ENCODE results near the gene GPATCH2.

Gene GPATCH2

GRCh38 chr1:217630711-217631591 is at the start of gene GPATCH2, which contains the start of gene SPATA17:
TSS of gene GPATCH2 (minus strand) at chr1:217631090. CDS start at chr1:217630971, 119 bp downstream.
TSS of gene SPATA17 (plus strand) at chr1:217631344. CDS start at chr1:217631379, 35 bp downstream.
- ATAC-seq, result peak; percentile 93
- Mint-ChIP-seq H3K36me3 (peaks cover 8% of the 10 kb centered on the region), H3K4me1 (peaks cover 31% of the 10 kb centered on the region), H3K27ac (peak within 1 kb of the TSS; percentile 99), H3K4me3 (peak within 1 kb of the TSS; percentile 86), H3K9me3 (no peaks in the 10 kb centered on the region)
- peak; percentile 55 to 83 for DNase-seq (ENCODE audit: low spot score in 2 of 2)

DNA sequence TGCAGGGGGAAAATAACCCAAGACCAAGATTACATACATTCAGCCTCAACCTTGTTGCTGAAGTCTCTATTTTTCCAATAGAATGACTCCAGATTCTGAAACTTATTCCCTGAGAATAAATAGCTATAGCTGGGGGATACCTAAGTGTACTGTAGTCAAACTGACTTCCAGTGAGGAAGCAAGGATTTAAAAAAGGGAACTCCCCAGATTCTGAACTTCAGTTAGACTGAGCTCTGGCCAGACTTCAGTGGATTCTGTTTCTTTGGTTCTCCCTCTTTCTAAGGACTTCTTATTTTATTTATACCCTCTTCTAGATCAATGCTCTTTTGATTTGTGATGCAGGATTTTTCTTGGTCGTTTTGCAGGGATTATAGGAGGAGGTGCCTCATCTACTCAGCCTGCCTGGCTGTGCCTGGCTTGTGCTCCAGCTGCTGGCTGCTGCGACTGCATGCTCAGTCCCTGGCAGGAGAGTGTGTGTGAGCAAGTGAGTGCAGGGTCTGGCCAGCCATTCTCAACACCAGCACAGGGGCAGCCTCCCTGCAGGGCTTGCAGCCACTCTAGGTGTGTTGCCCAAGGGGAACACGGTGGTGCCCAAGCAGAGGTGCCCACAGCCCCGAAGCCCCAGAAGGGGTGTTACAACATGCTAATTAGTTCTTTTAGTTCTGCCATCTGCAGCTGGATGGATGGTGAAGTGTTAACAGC is 43.3 kb upstream of the GPATCH2 start:
- no peaks in the 10 kb centered on the region for H3K4me1 Mint-ChIP-seq
- DNase-seq (ENCODE audit: low spot score in 2 of 2) (no peak), ATAC-seq (peak; percentile 43)
- H3K36me3 Mint-ChIP-seq, result no peaks in the 10 kb centered on the region
- H3K27ac Mint-ChIP-seq, result no peak overlapping the region
- no peak overlapping the region for H3K4me3 Mint-ChIP-seq
- H3K9me3 Mint-ChIP-seq, result no peaks in the 10 kb centered on the region

- Mint-ChIP-seq H3K4me1 (no peaks in the 10 kb centered on the region), H3K4me3 (no peak overlapping the region), H3K9me3 (no peaks in the 10 kb centered on the region), H3K27ac (no peak overlapping the region), H3K36me3 (no peaks in the 10 kb centered on the region)
- no peak for ATAC-seq
- DNase-seq (ENCODE audit: low spot score in 2 of 2), result no peak
Measured at GRCh38 chr1:217673387-217673786, 42.5 kb upstream of the GPATCH2 start.

DNA sequence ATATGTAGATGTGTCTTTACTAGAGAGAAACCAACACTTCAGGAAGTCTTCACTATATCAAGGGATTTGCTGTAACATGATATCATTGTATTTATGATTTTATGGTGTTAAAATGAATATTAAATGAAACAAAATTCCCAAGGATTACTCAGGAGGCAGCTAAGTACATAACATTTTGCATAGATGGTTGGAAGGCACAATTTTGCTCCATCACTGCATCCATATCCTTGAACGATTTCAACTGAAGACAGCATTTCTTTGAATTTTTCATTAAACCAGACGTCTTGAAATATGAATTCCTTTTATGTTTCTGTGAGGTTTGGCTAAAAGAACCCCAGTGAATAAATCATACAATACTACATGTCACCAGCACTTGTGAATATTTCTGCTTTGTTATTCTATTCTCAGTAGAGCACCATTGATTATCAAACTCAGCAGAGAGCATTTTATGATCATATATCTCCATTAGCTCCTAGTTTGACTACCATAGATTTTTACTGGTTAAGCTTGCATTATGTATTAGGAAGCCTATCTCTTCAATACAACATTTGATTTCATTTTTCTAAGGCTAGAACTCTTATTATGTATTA is 37.6 kb upstream of the GPATCH2 start:
- no peak for DNase-seq (ENCODE audit: low spot score in 2 of 2)
- H3K4me3 Mint-ChIP-seq, result no peak overlapping the region
- no peak for ATAC-seq
- no peaks in the 10 kb centered on the region for H3K36me3 Mint-ChIP-seq
- no peaks in the 10 kb centered on the region for H3K9me3 Mint-ChIP-seq
- H3K4me1 Mint-ChIP-seq, result no peaks in the 10 kb centered on the region
- no peak overlapping the region for H3K27ac Mint-ChIP-seq

GRCh38 chr1:217661407-217661806 is 30.5 kb upstream of the GPATCH2 start:
- no peaks in the 10 kb centered on the region for H3K36me3 Mint-ChIP-seq
- ATAC-seq (no peak), DNase-seq (ENCODE audit: low spot score in 2 of 2) (no peak)
- no peak overlapping the region for H3K4me3 Mint-ChIP-seq
- no peaks in the 10 kb centered on the region for H3K9me3 Mint-ChIP-seq
- H3K4me1 Mint-ChIP-seq, result no peaks in the 10 kb centered on the region
- no peak overlapping the region for H3K27ac Mint-ChIP-seq

GRCh38 chr1:217660353-217661062 is 29.6 kb upstream of the GPATCH2 start:
- ATAC-seq, result peak; percentile 64

GRCh38 chr1:217650674-217651073 is 19.8 kb upstream of the GPATCH2 start:
- Mint-ChIP-seq H3K4me3 (no peak overlapping the region), H3K27ac (no peak overlapping the region), H3K4me1 (no peaks in the 10 kb centered on the region), H3K9me3 (no peaks in the 10 kb centered on the region), H3K36me3 (no peaks in the 10 kb centered on the region)
- DNase-seq (ENCODE audit: low spot score in 2 of 2), result no peak
- no peak for ATAC-seq

More at GRCh38 chr1:217660353-217661062, 29.6 kb upstream of the GPATCH2 start:
- DNase-seq (ENCODE audit: low spot score in 2 of 2), result no peak
- Mint-ChIP-seq H3K36me3 (no peaks in the 10 kb centered on the region), H3K9me3 (no peaks in the 10 kb centered on the region), H3K27ac (no peak overlapping the region), H3K4me3 (no peak overlapping the region), H3K4me1 (no peaks in the 10 kb centered on the region)

GRCh38 chr1:217647791-217648190 is 16.9 kb upstream of the GPATCH2 start:
- DNase-seq (ENCODE audit: low spot score in 2 of 2), result no peak
- Mint-ChIP-seq H3K4me1 (peaks cover 5% of the 10 kb centered on the region), H3K36me3 (no peaks in the 10 kb centered on the region), H3K9me3 (no peaks in the 10 kb centered on the region), H3K27ac (no peak overlapping the region), H3K4me3 (no peak overlapping the region)
- ATAC-seq, result no peak

DNA sequence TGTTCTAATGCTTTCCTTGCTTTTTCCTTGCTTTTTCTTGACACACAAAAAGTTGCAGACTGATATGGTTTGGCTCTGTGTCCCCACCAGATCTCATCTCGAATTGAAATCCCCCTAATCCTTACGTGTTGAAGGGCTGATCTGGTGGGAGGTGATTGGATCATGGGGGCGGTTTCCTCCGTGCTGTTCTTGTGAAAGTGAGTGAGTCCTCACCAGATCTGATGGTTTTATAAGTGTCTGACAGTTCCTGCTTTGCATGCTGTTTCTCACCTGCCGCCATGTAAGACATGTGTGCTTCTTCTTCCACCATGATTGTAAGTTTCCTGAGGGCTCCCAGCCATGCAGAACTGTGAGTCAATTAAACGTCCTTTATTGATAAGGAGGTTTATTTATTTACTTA is 11.6 kb upstream of the GPATCH2 start:
- Mint-ChIP-seq H3K4me1 (peaks cover 5% of the 10 kb centered on the region), H3K9me3 (no peaks in the 10 kb centered on the region), H3K4me3 (no peak overlapping the region), H3K27ac (no peak overlapping the region), H3K36me3 (no peaks in the 10 kb centered on the region)
- DNase-seq (ENCODE audit: low spot score in 2 of 2) (no peak), ATAC-seq (no peak)

- Mint-ChIP-seq H3K4me3 (no peak overlapping the region), H3K36me3 (peaks cover 14% of the 10 kb centered on the region), H3K27ac (no peak overlapping the region), H3K9me3 (no peaks in the 10 kb centered on the region), H3K4me1 (peaks cover 37% of the 10 kb centered on the region)
- no peak for ATAC-seq
- no peak for DNase-seq (ENCODE audit: low spot score in 2 of 2)
Measured at GRCh38 chr1:217627431-217627830, 3.5 kb downstream of the GPATCH2 start.

DNA sequence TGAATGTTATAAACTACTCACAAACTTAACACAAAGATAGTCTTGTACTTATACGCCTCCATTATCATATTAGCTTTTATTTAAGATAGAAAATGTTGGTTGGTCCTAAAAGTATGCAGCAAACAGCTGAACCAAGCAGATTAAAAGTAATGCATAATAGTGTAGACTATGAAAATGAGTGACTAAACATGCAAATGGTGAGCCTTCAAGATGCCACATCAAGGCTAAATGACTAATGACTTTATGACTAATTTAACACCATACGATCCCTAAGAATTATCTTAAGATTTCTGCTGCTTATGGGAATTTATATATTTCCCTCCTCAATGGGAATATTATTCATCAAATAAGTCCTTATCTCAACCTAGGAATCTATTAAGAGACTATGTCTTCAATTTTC is 4.6 kb downstream of the GPATCH2 start:
- ATAC-seq, result peak; percentile 64
- no peak overlapping the region for H3K4me3 Mint-ChIP-seq

GRCh38 chr1:217622042-217622441 is 8.8 kb downstream of the GPATCH2 start:
- peaks cover 41% of the 10 kb centered on the region for H3K36me3 Mint-ChIP-seq
- peak; percentile 69 for ATAC-seq
- H3K4me3 Mint-ChIP-seq, result no peak overlapping the region

More for the DNA sequence above, 4.6 kb downstream of the GPATCH2 start:
- DNase-seq (ENCODE audit: low spot score in 2 of 2), result no peak
- Mint-ChIP-seq H3K4me1 (peaks cover 35% of the 10 kb centered on the region), H3K36me3 (peaks cover 14% of the 10 kb centered on the region), H3K9me3 (no peaks in the 10 kb centered on the region), H3K27ac (no peak overlapping the region)

DNA sequence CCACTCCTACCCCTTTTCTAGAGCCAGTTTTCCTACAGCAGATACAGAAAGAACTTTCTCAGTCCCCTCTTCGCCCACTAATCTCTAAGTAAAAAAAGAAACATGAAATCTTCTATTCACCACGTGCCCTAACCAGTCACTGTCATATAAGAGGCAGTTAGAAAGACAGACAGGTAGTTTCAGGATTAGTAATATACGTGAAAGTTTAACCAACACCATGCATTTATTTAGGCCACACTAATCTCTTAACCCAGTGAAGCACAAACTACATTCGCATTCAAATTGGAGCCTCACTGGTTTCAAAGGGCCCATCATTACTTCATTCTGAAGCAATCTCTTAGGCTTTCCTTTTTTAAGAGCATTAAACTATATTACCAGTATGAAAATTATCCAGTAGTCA is 10.1 kb downstream of the GPATCH2 start:
- H3K36me3 Mint-ChIP-seq, result peaks cover 41% of the 10 kb centered on the region
- H3K9me3 Mint-ChIP-seq, result no peaks in the 10 kb centered on the region
- peak; percentile 100 for ATAC-seq
- DNase-seq (ENCODE audit: low spot score in 2 of 2), result no peak
- peaks cover 22% of the 10 kb centered on the region for H3K4me1 Mint-ChIP-seq
- no peak overlapping the region for H3K4me3 Mint-ChIP-seq
- peak overlapping the region; percentile 8 for H3K27ac Mint-ChIP-seq

More at GRCh38 chr1:217622042-217622441, 8.8 kb downstream of the GPATCH2 start:
- H3K4me1 Mint-ChIP-seq, result peaks cover 22% of the 10 kb centered on the region
- DNase-seq (ENCODE audit: low spot score in 2 of 2), result no peak
- H3K9me3 Mint-ChIP-seq, result no peaks in the 10 kb centered on the region
- H3K27ac Mint-ChIP-seq, result no peak overlapping the region

DNA sequence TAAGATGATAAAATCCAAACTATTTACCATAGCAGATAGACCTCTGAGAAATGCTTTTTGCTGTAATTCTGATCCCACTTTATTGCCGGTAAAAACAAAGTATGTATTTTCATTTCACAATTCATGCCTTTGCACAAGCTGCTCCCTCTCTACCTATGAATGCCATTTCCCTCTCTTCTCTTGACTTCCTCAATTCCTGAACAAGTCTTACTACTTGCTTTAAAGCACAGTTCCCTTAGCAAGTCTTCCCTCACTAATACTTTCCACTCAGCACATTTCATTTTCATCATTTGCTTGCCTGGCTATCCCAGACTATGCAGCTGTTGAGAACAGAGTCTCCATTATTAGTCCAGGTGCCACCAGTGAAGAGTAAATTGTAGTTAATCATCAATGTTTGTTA is 13.8 kb downstream of the GPATCH2 start:
- Mint-ChIP-seq H3K27ac (no peak overlapping the region), H3K4me3 (no peak overlapping the region), H3K4me1 (peaks cover 15% of the 10 kb centered on the region), H3K9me3 (no peaks in the 10 kb centered on the region), H3K36me3 (peaks cover 42% of the 10 kb centered on the region)
- DNase-seq (ENCODE audit: low spot score in 2 of 2) (no peak), ATAC-seq (no peak)

DNA sequence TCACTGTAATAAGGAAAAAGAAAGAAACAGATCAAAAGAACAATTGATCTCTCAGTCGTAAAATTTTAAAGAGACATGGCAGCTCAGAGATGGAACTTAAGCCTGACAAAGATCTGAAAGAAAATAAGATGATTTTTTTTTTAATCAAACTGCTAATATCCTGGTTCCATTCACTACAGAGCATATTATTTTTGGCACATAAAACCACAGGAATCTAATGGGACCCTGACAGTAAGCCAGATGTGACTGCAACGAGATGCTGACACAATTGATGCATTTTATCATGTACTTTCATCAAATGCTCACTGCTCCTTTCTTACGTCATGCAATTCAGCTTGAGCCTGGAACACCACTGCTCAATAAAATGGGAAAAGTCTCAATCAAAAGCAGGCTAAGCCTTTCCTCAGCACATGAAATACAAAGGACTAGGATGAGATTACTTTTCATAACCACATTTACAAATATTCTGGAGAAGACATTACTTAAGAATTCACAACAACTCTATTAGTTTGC is 16.6 kb downstream of the GPATCH2 start:
- ATAC-seq (no peak), DNase-seq (ENCODE audit: low spot score in 2 of 2) (no peak)
- Mint-ChIP-seq H3K27ac (no peak overlapping the region), H3K4me1 (no peaks in the 10 kb centered on the region), H3K9me3 (no peaks in the 10 kb centered on the region), H3K4me3 (no peak overlapping the region), H3K36me3 (peaks cover 42% of the 10 kb centered on the region)
